Caco-2 (cell line): ENCODE results near the gene OSTN. TPM values are rescaled to one million over a fixed set of nuclear protein-coding genes. Genes with fewer than 3 reads are reported as not detected.
"Not testable (repeated sequence)": the region's sequence is repeated elsewhere in the genome, so short reads cannot be mapped to it uniquely, and the experiment has no call there.

Source experiments
- BruUV-seq: library from RNA; stranded (reverse); fragments of 400-500 nt; replicated peaks from 2 replicates; lab custom pipeline; 2021; lab: Mats Ljungman, UMichigan
- CTCF ChIA-PET: fragments of 300-600 bp; sonication (Branson Sonifier 250); formaldehyde crosslinking; loops from one replicate; lab custom pipeline; 2022; ENCODE audit warnings: antibody characterized with exemption; lab: Charles Lee
- POLR2A ChIA-PET: fragments of 300-600 bp; sonication (Branson Sonifier 250); formaldehyde crosslinking; loops from one replicate; lab custom pipeline; 2022; ENCODE audit warnings: antibody characterized with exemption; lab: Charles Lee
- DNase-seq, 2 experiments: peaks; one replicate each; pipeline versions ENCODE4 v3.0.0 to v3.0.0-alpha.2; 2020 to 2022
- H3K27me3 ChIP-seq: replicated peaks from 2 replicates; pipeline ENCODE4 v1.6.0; 2011; ENCODE audit warnings: low read length; ENCODE audit not compliant: control insufficient read depth, insufficient read depth
- H3K36me3 ChIP-seq: 2 replicates; pipeline ENCODE4 v1.5.1; 2011; ENCODE audit warnings: low read length; ENCODE audit not compliant: control insufficient read depth, insufficient read depth
- H3K4me1 ChIP-seq: fragments of 250-450 bp; sonication (Bioruptor Pico); 2 replicates; pipeline ENCODE4 v1.5.1; 2020; ENCODE audit warnings: mild to moderate bottlenecking
- H3K4me3 ChIP-seq: 2 replicates; pipeline ENCODE4 v1.5.1; 2011; ENCODE audit warnings: low read depth, mild to moderate bottlenecking, control low read depth, low read length
- H3K9me3 ChIP-seq: fragments of 250-450 bp; sonication (Bioruptor Pico); 2 replicates; pipeline ENCODE4 v1.5.1; 2020; ENCODE audit warnings: mild to moderate bottlenecking, moderate library complexity
- H3K27ac Mint-ChIP-seq: one replicate; pipeline ENCODE4 v1.8.0; 2022; ENCODE audit warnings: mixed read lengths; ENCODE audit not compliant: unreplicated experiment
- H3K27me3 Mint-ChIP-seq: one replicate; pipeline ENCODE4 v1.8.0; 2022; ENCODE audit warnings: mixed read lengths; ENCODE audit not compliant: insufficient read depth, unreplicated experiment
- H3K36me3 Mint-ChIP-seq: one replicate; pipeline ENCODE4 v1.8.0; 2022; ENCODE audit warnings: mild to moderate bottlenecking, mixed read lengths; ENCODE audit not compliant: insufficient read depth, unreplicated experiment
- H3K4me1 Mint-ChIP-seq: one replicate; pipeline ENCODE4 v1.8.0; 2022; ENCODE audit warnings: low read depth, mixed read lengths; ENCODE audit not compliant: unreplicated experiment
- H3K4me3 Mint-ChIP-seq: one replicate; pipeline ENCODE4 v1.8.0; 2022; ENCODE audit warnings: mild to moderate bottlenecking, moderate library complexity, mixed read lengths; ENCODE audit not compliant: unreplicated experiment
- H3K9me3 Mint-ChIP-seq: one replicate; pipeline ENCODE4 v1.8.0; 2022; ENCODE audit warnings: mixed read lengths; ENCODE audit not compliant: unreplicated experiment
- CTCF ChIP-seq, 2 experiments: fragments of 200-600 bp in 1 of 2; IDR thresholded peaks; 1 replicate in 1 of 2; 2 replicates in 1 of 2; pipeline versions ENCODE4 v1.5.1 to v1.8.0; 2011 to 2022; ENCODE audit warnings: antibody characterized with exemption in 1 of 2, control low read depth in 1 of 2, inconsistent platforms in 1 of 2, low read depth in 1 of 2, low read length in 1 of 2, mild to moderate bottlenecking in 1 of 2, moderate library complexity in 1 of 2; ENCODE audit not compliant: insufficient read depth in 1 of 2, severe bottlenecking in 1 of 2, unreplicated experiment in 1 of 2
- intact Hi-C: fragments of 100-400 bp; cut with micrococcal nuclease; formaldehyde crosslinking; loops from one replicate; pipeline ENCODE4 v1.10.0; 2022; ENCODE audit not compliant: unreplicated experiment
- total RNA-seq: library from RNA; stranded (reverse); gene quantifications from 2 replicates; pipeline ENCODE4 v1.2.3, GENCODE V29; 2022

Gene OSTN
- total RNA-seq, 1 experiment from 2014 or later = not detected

DNA sequence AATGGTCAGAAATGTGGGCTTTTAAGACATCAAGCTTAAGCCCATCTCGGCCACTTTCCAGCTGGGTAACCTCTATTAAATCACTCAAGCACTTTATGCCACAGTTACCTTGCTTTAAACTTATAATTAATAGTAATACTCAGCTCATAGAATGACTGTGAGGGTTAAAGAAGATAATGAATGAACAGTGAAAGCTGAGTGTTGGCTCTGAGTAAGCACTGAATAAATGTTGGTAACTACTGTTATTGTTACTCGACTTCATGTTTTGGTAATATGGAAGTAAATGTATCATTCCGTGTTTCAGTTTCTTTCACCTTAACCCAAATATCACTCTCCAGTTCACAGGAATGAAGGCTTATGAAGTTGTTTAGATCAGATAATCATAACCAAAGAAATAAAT lies 23.9 kb upstream of the OSTN start:
- DNase-seq = no peak
- Mint-ChIP-seq H3K9me3 (no peaks in the 10 kb centered on the region), H3K4me3 (no peak overlapping the region), H3K27ac (no peak overlapping the region), H3K36me3 (no peaks in the 10 kb centered on the region), H3K27me3 (peaks cover 17% of the 10 kb centered on the region), H3K4me1 (no peaks in the 10 kb centered on the region)
- intact Hi-C loops = no loop called here
- no peaks in the 10 kb centered on the region for H3K9me3 ChIP-seq
- H3K36me3 ChIP-seq = no peaks in the 10 kb centered on the region
- BruUV-seq = no TSS peak
- TF ChIP-seq CTCF (IDR thresholded peaks at IDR 0.05; ENCODE audit: insufficient read depth in 1 of 2, low read depth in 1 of 2, low read length in 1 of 2, severe bottlenecking in 1 of 2, unreplicated experiment in 1 of 2) = no peak
- ChIA-PET CTCF (no interaction called here), POLR2A (no interaction called here)
- H3K4me1 ChIP-seq = no peaks in the 10 kb centered on the region
- H3K4me3 ChIP-seq = no peak overlapping the region
- no peaks in the 10 kb centered on the region for H3K27me3 ChIP-seq

DNA sequence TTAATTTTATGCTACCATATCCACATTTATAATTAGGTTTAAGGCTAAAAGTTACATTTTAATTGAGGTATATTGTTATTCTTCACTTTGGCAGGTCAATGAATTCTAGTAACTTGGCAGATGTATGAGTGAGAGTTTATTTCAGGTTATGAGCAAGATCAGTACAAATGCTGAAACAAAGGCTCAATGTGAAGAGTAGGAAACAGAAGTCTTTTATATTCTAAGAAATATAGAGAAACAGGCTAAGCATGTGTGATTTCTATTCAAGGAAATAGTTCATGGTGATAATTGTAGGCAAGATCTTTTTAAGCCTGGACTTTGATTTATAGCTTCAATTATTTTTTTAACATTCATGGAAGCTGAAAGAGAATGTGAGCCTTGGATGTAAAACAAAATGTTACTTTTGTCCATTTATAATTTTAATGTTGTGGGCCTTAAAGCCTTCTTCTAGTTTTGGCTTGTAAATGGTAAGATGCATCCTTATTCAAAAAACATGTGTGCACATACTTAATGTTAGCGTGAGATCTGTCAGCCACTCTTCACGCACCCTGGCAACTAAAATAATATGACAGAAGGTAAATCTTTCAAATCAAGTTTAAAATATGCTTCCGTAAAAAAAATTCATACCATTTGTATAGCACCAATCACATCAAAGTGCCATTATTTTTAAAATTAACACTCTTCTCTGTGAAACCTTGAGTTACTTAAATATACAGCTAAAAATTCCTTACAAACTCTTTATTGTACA lies 22.8 kb upstream of the OSTN start:
- Histone ChIP-seq H3K4me1 (no peaks in the 10 kb centered on the region), H3K36me3 (no peaks in the 10 kb centered on the region), H3K27me3 (no peaks in the 10 kb centered on the region), H3K4me3 (no peak overlapping the region), H3K9me3 (no peaks in the 10 kb centered on the region)
- ChIA-PET POLR2A (no interaction called here), CTCF (no interaction called here)
- peaks cover 18% of the 10 kb centered on the region for H3K27me3 Mint-ChIP-seq
- no peaks in the 10 kb centered on the region for H3K36me3 Mint-ChIP-seq
- DNase-seq = no peak
- no peak for TF ChIP-seq CTCF (IDR thresholded peaks at IDR 0.05; ENCODE audit: insufficient read depth in 1 of 2, low read depth in 1 of 2, low read length in 1 of 2, severe bottlenecking in 1 of 2, unreplicated experiment in 1 of 2)
- H3K4me1 Mint-ChIP-seq = no peaks in the 10 kb centered on the region
- intact Hi-C loops = no loop called here
- no peak overlapping the region for H3K27ac Mint-ChIP-seq
- no peaks in the 10 kb centered on the region for H3K9me3 Mint-ChIP-seq
- BruUV-seq = no TSS peak
- no peak overlapping the region for H3K4me3 Mint-ChIP-seq

DNA sequence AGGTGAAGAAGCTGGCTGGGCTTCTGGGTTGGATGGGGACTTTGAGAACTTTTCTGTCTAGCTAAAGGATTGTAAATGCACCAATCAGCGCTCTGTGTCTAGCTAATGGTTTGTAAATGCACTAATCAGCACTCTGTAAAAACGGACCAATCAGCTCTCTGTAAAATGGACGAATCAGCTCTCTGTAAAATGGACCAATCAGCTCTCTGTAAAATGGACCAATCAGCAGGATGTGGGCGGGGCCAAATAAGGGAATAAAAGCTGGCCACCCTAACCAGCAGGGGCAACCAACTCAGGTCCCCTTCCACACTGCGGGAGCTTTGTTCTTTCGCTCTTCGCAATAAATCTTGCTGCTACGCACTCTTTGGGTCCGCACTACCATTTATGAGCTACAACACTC lies 13.7 kb upstream of the OSTN start:
- H3K4me3 Mint-ChIP-seq, H3K9me3 ChIP-seq, H3K27ac Mint-ChIP-seq, H3K27me3 Mint-ChIP-seq, intact Hi-C loops, POLR2A ChIA-PET, H3K9me3 Mint-ChIP-seq, H3K4me1 ChIP-seq, H3K4me3 ChIP-seq, H3K36me3 Mint-ChIP-seq, BruUV-seq, H3K4me1 Mint-ChIP-seq, H3K27me3 ChIP-seq, H3K36me3 ChIP-seq, DNase-seq, CTCF ChIA-PET: not testable (repeated sequence)

GRCh38 chr3:191188246-191188645 lies 10.8 kb upstream of the OSTN start:
- H3K27me3 Mint-ChIP-seq, POLR2A ChIA-PET, H3K4me1 ChIP-seq, H3K27me3 ChIP-seq, H3K36me3 Mint-ChIP-seq, DNase-seq, CTCF ChIA-PET, H3K9me3 ChIP-seq, H3K27ac Mint-ChIP-seq, BruUV-seq, H3K4me3 ChIP-seq, H3K4me1 Mint-ChIP-seq, H3K36me3 ChIP-seq, intact Hi-C loops, H3K4me3 Mint-ChIP-seq: not testable (repeated sequence)
- H3K9me3 Mint-ChIP-seq = peaks cover 10% of the 10 kb centered on the region

- H3K4me3 ChIP-seq, H3K4me1 ChIP-seq, intact Hi-C loops, H3K36me3 Mint-ChIP-seq, H3K27ac Mint-ChIP-seq, DNase-seq, CTCF ChIA-PET, POLR2A ChIA-PET, H3K4me3 Mint-ChIP-seq, H3K27me3 ChIP-seq, H3K4me1 Mint-ChIP-seq, H3K27me3 Mint-ChIP-seq, H3K36me3 ChIP-seq, H3K9me3 ChIP-seq, BruUV-seq: not testable (repeated sequence)
- H3K9me3 Mint-ChIP-seq = peaks cover 10% of the 10 kb centered on the region
Observed at GRCh38 chr3:191192270-191192669, 6.8 kb upstream of the OSTN start.
